ENCODE results near the gene ENGASE. TPM values are rescaled to one million over a fixed set of nuclear protein-coding genes. Genes with fewer than 3 reads are reported as not detected.
A peak's percentile ranks its signal among the peaks of the same experiment; 100 is the strongest.

The ENGASE gene
- total and polyA plus RNA-seq, 2 donors from 2014 or later = 14.3 to 49.3 TPM

GRCh38 chr17:79046916-79047280, 27.7 kb upstream of the ENGASE start:
- intact Hi-C loops (cut with DNase I) = loop anchor here (5.0 kb wide), 1 partner anchor 35 kb away; no protein-coding TSS in a partner anchor
- Histone ChIP-seq H3K9ac (ENCODE audit: low read length in 3 of 3) (no peak overlapping the region), H3K9me3 (ENCODE audit: control insufficient read depth in 2 of 3, insufficient read depth in 1 of 3, low read length in 3 of 3) (no peaks in the 10 kb centered on the region), H3K27me3 (ENCODE audit: control insufficient read depth, insufficient read depth, low read length) (no peaks in the 10 kb centered on the region), H3K36me3 (ENCODE audit: control insufficient read depth in 2 of 3, insufficient read depth in 3 of 3, low read length in 3 of 3) (no peaks in the 10 kb centered on the region), H3K4me3 (ENCODE audit: low read length in 3 of 3) (no peak overlapping the region), H3K27ac (ENCODE audit: low read depth in 2 of 2, low read length in 2 of 2) (peak overlapping the region in 1 of 2 donors; percentile 2), H3K4me1 (ENCODE audit: control insufficient read depth in 2 of 3, insufficient read depth in 2 of 3, low read depth in 1 of 3, low read length in 3 of 3) (peaks cover 0 to 5% (median 0%) of the 10 kb centered on the region in 3 donors)
- no peak for TF ChIP-seq CTCF (IDR thresholded peaks at IDR 0.05; ENCODE audit: borderline replicate concordance, extremely low read depth, insufficient read depth)
- DNase-seq (peak in 1 of 5 donors; percentile 54), FAIRE-seq (no peak)

- Histone ChIP-seq H3K27ac (ENCODE audit: low read depth in 2 of 2, low read length in 2 of 2) (no peak overlapping the region), H3K4me3 (ENCODE audit: low read length in 3 of 3) (no peak overlapping the region), H3K4me1 (ENCODE audit: control insufficient read depth in 2 of 3, insufficient read depth in 2 of 3, low read depth in 1 of 3, low read length in 3 of 3) (peaks cover 0 to 5% (median 0%) of the 10 kb centered on the region in 3 donors), H3K27me3 (ENCODE audit: control insufficient read depth, insufficient read depth, low read length) (no peaks in the 10 kb centered on the region), H3K9ac (ENCODE audit: low read length in 3 of 3) (no peak overlapping the region), H3K9me3 (ENCODE audit: control insufficient read depth in 2 of 3, insufficient read depth in 1 of 3, low read length in 3 of 3) (no peaks in the 10 kb centered on the region), H3K36me3 (ENCODE audit: control insufficient read depth in 2 of 3, insufficient read depth in 3 of 3, low read length in 3 of 3) (no peaks in the 10 kb centered on the region)
- DNase-seq (peak in 1 of 5 donors; percentile 56), FAIRE-seq (no peak)
- TF ChIP-seq CTCF (IDR thresholded peaks at IDR 0.05; ENCODE audit: borderline replicate concordance, extremely low read depth, insufficient read depth) = no peak
- intact Hi-C loops (cut with DNase I) = loop anchor here (5.0 kb wide), 1 partner anchor 35 kb away; no protein-coding TSS in a partner anchor
Measured at GRCh38 chr17:79047291-79047920, 27.2 kb upstream of the ENGASE start.

- TF ChIP-seq CTCF (IDR thresholded peaks at IDR 0.05; ENCODE audit: borderline replicate concordance, extremely low read depth, insufficient read depth) = no peak
- Histone ChIP-seq H3K9me3 (ENCODE audit: control insufficient read depth in 2 of 3, insufficient read depth in 1 of 3, low read length in 3 of 3) (no peaks in the 10 kb centered on the region), H3K4me1 (ENCODE audit: control insufficient read depth in 2 of 3, insufficient read depth in 2 of 3, low read depth in 1 of 3, low read length in 3 of 3) (peaks cover 0 to 2% (median 0%) of the 10 kb centered on the region in 3 donors), H3K4me3 (ENCODE audit: low read length in 3 of 3) (no peak overlapping the region), H3K9ac (ENCODE audit: low read length in 3 of 3) (no peak overlapping the region), H3K27ac (ENCODE audit: low read depth in 2 of 2, low read length in 2 of 2) (no peak overlapping the region), H3K27me3 (ENCODE audit: control insufficient read depth, insufficient read depth, low read length) (no peaks in the 10 kb centered on the region), H3K36me3 (ENCODE audit: control insufficient read depth in 2 of 3, insufficient read depth in 3 of 3, low read length in 3 of 3) (no peaks in the 10 kb centered on the region)
- intact Hi-C loops (cut with DNase I) = loop anchor here (5.0 kb wide), 1 partner anchor 34 kb away; no protein-coding TSS in a partner anchor
- peak in 1 of 5 donors; percentile 60 for DNase-seq
- FAIRE-seq = no peak
Measured at GRCh38 chr17:79047923-79048825, 26.4 kb upstream of the ENGASE start.

All from kidney (tissue), 14 donors.